ENCODE data around the gene TPD52L2.
A peak's percentile ranks its signal among the peaks of the same experiment; 100 is the strongest.

TPD52L2 gene

GRCh38 chr20:63864978-63865640 lies at the start of gene TPD52L2:
TPD52L2 (plus strand) TSS chr20:63865270; CDS start chr20:63865366, 96 bp downstream.
- DNase-seq, result peak; percentile 88 to 92

GRCh38 chr20:63815615-63816253 lies 49.3 kb upstream of the TPD52L2 start:
- no peak for DNase-seq

GRCh38 chr20:63819224-63819921 lies 45.7 kb upstream of the TPD52L2 start:
- peak in 1 of 2 donors; percentile 39 for DNase-seq

- no peak for DNase-seq
Observed at GRCh38 chr20:63821811-63822210, 43.3 kb upstream of the TPD52L2 start.

GRCh38 chr20:63822276-63822696 lies 42.8 kb upstream of the TPD52L2 start:
- DNase-seq, result no peak

- no peak for DNase-seq
Observed at GRCh38 chr20:63823691-63824311, 41.3 kb upstream of the TPD52L2 start.

- DNase-seq, result no peak
Observed at GRCh38 chr20:63825331-63826118, 39.5 kb upstream of the TPD52L2 start.

- no peak for DNase-seq
Observed at GRCh38 chr20:63826753-63827152, 38.3 kb upstream of the TPD52L2 start.

- DNase-seq, result no peak
Observed at GRCh38 chr20:63828124-63828523, 36.9 kb upstream of the TPD52L2 start.

- DNase-seq, result no peak
Observed at GRCh38 chr20:63828545-63828944, 36.5 kb upstream of the TPD52L2 start.

GRCh38 chr20:63828951-63829350 lies 36.1 kb upstream of the TPD52L2 start:
- no peak for DNase-seq

GRCh38 chr20:63829603-63829944 lies 35.5 kb upstream of the TPD52L2 start:
- DNase-seq, result no peak

- DNase-seq, result no peak
Observed at GRCh38 chr20:63829945-63830835, 34.9 kb upstream of the TPD52L2 start.

GRCh38 chr20:63830841-63831588 lies 34.1 kb upstream of the TPD52L2 start, which contains the start of gene ZBTB46:
ZBTB46 (minus strand) TSS chr20:63831264; CDS start chr20:63790757, 40,507 bp downstream.
- DNase-seq, result no peak

GRCh38 chr20:63831646-63831992 lies 33.5 kb upstream of the TPD52L2 start:
- no peak for DNase-seq

GRCh38 chr20:63831993-63832686 lies 32.9 kb upstream of the TPD52L2 start:
- DNase-seq, result no peak

GRCh38 chr20:63833776-63834490 lies 31.1 kb upstream of the TPD52L2 start:
- DNase-seq, result no peak

GRCh38 chr20:63834491-63834880 lies 30.6 kb upstream of the TPD52L2 start:
- DNase-seq, result no peak

- no peak for DNase-seq
Observed at GRCh38 chr20:63835021-63835858, 29.8 kb upstream of the TPD52L2 start.

Data from bone marrow (tissue), 2 donors.